Hypothalamus (tissue), 51 donors: ENCODE measurements around the gene PKM.
"Not testable (repeated sequence)": the region's sequence is repeated elsewhere in the genome, so short reads cannot be mapped to it uniquely, and the experiment has no call there.

ENCODE experiments used
- DNase-seq, 51 donors: peaks; one replicate each; lab custom pipeline; 2025; lab: John Stamatoyannopoulos, UW

The PKM gene

DNA sequence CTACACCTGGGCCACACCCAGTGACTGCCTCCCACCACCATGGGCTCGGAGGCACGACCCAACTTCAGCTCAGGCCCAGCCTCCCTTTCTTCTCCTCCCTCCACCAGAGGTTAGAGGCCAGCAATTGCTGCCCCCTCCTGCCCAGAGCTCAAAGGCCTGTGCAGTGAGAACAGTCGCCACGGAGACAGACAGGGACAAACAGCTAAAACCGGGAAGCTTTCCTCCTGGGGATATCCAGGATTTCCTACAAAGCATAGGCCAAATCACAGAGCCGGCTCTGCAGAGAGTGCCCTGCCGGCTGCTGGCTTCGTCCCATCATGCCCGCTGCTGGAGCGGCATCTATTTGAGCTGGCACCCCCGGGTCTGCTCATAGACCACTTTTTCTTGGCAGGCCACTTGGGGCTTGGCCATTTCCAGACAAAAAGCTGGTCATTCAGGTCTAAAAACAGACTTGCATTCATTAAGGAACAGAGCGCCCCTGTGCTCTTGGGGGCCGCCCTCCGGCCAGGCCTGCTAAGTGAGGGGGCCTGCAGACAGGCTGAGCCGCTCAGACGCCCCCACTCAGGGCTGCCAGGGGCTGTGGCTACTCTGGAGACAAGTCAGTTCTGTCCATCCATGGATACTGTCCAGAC is 50.9 kb downstream of the PKM start:
- peak in 45 of 51 donors; percentile 16 to 93 (median 75) for DNase-seq

DNA sequence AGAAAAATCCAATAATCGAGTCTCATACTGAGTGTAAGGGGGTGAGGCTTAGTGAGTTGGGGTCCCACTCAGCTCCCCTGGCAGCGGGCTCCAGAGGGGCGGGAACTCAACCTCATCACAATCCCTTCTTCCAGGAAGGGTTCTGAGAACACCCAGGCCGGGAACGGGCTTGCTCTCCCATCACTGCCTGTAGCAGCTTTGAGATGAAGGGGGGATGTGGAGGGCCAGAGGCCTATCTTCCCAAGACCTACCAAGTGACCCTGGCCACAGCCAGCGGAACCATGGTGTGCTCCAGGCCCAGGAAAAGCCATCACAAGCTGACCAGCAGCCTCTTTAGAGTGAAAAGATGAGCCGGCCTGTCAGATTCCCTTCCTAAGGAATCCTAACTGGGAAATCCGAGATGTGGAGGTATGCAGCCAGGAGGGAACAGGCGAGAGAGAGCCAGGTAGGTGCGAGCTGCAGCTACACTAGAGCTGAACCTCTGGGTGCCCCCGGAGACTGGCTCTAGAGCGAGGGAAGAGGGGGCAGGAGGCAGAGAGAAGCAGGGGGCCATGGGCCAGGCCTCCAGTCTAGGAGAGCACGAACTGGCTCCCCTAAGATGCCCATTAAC is 51.9 kb downstream of the PKM start:
- DNase-seq: no peak

DNA sequence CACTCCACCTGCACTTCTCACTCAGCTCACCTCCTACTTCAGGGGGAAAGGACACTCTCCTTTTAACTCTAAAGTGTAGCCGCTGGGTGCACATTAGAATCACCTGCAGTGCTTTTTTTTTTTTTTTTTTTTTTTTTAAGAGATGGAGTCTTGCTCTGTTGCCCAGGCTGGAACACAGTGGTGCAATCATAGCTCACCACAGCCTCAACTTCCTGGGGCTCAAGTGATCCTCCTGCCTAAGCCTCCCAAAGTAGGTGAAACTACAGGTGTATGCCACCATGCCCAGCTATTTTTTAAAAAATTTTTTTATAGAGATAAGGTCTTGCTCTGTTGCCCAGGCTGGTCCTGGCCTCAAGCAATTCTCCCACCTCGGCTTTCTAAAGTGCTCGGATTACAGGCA is 54.2 kb downstream of the PKM start:
- DNase-seq: no peak

DNA sequence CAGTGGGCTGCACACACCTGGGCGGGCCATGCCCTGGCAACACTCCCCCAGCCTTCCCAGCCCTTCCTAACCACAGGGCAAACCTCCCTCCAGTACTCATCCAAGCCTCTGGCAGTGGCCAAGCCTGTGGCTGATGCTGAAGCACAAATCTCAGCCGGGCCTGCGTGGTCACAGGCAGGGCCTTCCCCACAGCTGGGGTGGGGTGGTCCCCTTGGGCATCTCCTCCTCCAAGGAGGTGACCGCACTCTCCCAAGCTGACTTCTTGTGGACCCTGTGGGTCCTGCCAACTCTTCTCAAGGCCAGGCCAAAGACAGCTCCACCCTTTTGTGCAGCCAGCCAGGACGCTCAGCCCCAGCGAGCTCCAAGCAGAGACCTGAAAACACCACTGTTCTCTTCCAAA is 54.8 kb downstream of the PKM start:
- DNase-seq: peak in 16 of 51 donors; percentile 20 to 69 (median 46)

DNA sequence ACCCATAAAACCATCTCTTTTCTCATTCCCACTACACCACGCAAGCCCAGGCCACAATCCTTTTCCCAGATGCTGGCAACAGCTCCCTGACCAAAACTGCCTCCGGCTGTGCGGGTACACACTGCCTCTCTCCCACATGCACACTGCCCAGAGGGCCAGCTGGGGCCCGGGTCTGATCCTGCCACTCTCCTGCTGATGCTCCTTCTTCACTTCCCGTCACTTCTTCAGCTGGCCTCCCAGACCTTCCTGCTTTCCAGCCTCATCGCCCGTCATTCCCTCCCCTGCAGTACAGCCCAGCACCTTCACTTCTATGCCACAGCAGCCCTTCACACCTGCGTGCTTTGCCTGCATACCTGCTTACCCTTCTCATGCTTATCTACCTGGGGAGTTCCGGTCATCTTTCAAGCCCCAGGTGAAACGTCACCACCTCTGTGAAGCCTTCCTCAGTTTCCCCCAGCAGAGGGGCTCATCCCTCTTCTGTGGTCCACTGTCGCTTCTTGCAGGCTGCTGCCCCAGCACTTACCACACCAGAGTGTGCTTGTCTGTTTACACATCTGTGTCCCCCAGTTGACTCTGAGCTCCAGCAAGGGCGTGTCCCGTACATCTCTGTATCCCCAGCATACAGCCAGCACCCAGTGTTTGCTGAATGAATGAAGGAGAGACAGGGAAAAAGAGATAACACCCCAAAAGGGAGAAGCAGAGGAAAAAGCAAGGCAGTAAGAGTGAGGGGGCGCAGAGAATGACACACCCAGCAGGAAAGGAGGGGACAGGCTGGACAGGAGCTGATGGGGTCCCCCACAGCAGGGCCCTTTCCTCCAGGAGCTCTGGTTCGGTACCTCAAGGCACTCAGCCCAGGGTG is 55.6 kb downstream of the PKM start:
- DNase-seq: no peak

DNA sequence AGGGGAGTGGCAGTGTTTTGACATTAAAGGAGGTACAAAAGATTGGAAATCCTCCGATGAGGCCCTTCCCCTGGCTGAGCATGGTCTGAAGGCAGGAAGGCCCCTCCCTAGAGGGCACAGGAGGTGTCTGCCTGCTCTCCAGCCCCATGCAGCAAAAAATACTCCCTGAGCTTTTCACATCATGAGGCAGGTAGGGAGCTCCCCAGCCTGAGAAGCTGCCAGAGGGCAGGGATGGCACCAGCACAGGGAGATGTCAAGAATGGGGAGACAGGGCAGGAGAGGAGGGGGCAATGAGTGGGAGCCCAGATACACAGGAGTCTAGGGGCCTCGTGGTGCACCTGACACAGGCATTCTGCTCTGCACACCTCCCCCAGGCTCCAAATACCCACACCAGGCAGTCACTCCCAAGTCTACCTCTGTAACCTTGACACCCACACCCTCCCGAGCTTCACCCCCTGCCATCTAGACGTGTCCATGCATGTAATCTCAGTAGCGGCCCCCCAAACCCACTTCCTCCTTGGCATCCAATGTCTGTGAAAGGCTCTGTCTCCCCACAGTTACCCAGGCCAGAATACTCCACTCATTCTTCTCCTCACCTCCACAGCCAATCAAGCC is 56.3 kb downstream of the PKM start:
- no peak for DNase-seq

DNA sequence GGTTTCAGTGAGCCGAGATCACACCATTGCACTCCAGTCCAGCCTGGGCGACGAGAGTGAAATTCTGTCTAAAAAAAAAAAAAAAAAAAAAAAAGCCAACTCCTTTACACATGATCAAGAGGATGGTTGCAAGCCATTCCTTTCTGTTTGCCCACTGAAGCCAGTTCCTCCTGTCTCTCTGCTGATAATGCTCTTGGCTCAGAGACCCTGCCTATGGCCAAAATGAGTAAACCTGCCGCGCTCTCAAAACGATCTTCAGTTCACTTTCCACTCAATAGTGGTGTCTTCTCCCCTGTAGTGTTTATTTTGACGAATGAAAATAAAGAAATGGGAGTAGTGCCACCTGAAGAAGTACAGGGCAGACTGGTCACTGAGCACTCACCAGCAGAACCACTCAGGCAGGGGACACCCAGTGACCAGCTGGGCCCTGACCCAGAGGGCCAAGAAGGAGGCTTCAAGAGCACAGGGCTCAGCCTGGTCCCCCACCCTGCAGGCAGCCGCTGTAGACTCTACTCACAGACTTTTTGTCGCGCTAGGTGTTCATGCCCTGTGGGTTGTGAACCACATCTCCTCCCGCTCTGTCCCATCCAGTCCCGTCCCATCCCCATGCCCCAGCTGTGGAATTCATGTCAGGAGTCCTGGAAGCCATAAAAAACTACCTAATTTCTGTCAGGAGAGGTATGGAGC is 57.0 kb downstream of the PKM start:
- no peak for DNase-seq

DNA sequence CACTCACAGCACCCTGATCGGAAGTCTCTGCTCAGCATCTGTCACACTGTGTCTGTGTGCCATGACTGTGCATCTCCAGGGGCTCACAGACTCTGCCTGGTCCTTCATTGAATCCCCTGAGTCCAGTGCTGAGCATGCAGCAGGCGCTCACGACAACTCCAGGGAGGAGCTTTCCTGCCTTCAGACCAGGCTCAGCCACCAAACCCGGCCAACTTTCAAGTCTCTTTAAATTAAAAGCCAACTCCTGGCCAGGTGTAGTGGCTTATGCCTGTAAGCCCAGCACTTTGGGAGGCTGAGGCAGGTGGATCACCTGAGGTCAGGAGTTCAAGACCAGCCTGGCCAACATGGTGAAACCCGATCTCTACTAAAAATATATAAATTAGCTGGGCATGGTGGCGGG is 57.6 kb downstream of the PKM start:
- no peak for DNase-seq

DNA sequence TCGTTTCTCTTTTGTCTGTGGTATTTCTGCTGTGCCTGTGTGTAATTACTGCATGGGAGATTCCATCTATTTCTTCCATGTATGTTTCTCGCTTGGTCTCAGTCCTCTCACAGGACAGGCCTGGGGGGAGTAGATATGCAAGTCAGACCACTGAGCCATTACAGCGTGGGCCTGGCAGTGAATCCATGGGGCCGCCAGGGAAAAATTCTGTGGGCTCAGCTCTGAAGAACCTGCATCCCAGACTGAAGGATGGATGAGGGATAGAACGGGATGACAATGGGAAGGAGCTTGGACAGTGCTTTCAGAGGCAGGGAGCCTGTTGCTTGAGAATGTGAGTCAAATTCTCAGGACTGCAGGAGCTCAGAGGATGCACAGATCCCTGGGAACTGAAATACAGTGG is 58.2 kb downstream of the PKM start:
- DNase-seq: no peak

DNA sequence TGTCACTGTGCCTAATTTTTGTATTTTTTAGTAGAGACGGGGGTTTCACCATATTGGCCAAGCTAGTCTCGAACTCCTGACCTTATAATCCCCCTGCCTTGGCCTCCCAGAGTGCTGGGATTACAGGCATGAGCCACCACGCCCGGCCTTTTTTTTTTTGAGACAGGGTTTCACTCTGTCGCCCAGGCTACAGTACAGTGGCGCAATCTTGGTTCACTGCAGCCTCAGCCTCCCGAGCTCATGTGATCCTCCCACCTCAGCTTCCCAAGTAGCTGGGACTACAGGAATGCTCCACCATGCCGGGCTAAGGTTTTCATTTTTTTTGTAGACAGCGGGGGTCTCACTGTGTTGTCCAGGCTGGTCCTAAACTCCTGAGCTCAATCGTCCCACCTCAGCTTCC is 59.0 kb downstream of the PKM start:
- not testable (repeated sequence) for DNase-seq

DNA sequence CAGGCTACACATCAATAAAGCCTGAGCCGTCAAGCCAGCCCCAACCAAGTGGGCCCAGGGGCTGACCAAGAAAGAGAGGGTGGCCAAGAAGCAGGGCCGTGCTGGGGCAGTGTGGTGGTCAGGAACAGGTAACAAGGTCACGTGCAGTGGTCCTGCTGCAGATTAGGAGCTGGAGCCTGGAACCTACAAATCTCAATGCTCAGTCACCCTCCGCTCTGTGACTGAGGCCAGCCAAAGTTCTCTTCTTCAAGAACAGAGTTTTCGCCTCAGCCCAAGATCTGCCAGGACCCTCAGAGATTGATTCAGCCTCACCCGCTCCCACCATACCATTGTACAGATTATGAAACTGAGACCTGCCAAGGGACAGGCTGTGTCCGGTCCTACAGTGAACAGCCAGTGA is 60.3 kb downstream of the PKM start:
- no peak for DNase-seq

DNA sequence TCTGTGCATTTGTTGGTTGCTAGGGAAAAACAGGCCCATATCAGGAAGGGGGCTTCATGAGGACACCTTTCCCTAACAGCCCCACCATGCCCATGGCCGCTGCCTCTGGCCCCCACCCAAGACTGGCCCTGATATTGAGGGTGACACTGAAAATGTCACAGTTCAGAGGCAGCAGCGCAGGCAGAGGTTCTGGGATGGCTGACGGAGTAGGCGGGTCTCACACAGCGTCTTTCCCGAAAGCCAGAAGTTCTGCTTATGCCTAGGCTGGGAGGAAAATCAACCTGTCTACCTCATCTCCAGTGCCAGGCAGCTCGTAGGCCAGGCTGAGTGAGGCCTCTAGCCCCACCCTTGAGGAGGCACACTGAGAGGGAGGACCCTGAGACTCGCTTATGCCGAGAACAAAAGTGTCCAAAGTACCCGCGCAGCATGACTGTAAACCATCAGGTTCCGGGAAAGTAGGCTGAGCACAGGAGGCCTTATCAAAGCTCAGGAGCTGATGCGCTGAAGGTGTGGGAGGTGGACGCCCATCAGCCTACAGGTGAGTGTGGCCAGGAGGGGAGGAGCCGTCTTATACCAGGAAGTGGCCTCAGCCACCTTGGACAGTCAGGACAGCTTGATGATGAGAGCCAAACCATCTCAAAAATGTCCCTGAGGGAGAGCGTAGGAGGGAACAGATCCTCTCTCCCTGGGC is 60.9 kb downstream of the PKM start:
- no peak for DNase-seq

DNA sequence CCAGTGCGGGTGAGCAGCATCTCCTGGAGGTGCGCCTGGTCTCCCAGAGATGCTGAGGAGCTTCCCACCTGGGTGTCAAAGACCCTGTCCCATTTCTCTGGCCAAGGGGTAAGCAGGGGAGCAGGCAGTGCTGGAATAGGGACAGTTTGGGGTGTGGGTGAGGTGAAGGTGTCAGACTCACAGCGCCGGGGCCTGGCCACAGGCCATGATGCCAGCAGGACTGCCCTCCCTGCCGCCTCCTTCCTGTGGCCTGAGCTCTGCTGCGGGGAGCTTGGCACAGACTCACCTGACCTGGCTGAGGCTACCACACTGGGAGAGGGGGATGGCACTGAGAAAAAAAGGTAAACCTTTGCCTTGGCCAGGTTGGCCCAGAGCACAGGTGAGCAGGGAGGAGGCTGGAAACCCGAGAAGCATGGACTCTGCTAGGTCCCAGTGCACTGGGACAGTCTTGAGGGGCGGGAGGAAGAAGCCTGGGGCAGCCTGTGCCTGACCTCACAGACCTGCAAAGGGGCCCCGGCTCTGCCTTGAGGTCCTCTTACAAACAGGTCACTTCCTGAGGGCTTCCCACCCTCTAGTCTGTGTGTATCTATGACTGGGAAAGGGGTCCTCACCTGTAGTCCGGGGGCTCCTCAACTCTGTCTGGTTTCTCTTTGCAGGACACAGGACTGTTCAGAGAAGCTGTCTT is 61.6 kb downstream of the PKM start:
- no peak for DNase-seq

DNA sequence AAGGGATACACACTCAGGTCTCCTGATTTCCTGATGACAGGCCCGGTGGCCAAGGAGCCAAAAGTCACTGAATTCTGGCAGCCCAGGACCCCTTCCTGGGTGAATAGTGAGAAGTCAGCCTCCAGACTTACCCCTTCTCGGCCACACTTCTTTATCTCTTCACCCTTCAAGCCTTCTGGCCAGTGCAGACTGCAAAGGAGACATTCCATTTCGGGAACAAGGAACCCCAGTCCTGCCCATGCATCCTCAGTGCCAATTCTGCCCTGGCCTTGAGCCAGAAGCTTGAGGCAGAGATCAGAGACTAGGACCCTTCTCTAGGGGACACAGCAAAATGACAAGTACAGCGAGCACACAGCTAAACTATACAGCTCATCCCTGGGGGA is 62.2 kb downstream of the PKM start:
- DNase-seq: no peak

DNA sequence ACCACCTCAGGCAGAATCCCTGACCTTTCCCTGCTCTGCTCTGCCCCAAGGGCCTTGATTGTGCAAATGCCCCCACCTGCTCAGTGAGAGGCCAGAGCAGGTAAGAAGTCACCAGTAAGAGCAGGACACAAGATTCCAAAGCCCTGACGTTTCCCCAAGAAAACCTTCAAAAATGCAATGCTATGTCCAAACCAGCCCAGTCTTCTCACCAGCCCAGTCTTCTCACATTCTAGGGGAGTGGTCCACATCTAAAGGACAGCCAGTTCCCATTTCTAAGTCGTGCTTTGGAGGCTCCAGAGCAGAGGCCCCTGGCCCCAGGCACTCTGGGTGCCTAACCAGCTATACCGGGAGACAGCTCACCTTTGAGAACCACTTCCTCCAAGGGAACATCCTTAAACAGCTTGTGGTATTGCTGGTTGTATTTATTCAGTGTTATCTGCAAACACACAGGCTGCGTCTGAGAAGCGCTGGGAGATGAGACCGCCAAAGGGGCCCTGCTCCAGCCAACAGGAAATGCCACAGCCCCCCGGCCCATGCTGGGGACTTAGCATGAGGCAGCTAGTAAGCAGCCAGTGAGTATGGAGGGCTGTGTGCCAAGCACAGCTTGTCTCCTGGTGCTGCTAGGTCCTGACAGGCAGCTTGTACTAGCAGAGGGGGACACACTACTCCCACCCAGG is 62.7 kb downstream of the PKM start:
- no peak for DNase-seq

DNA sequence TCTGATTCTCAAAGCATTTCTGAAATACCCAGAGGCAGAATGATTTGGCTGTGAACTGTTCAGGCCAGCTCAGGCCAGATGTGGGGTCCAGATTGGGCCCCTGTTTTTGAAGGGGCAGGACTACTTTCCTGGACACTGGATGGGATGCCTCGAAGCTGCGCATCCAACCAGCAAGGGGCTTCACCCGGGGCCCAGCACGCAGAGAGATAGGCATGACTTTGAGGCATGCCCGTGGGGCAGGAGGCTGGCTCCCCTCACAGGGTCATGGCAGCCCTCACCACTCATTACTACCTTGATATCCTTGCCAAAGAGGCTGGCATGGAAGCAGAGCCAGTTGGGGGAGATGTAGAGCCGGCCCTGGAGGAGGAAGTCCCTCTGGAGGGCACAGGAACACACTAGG is 63.5 kb downstream of the PKM start:
- DNase-seq: no peak

DNA sequence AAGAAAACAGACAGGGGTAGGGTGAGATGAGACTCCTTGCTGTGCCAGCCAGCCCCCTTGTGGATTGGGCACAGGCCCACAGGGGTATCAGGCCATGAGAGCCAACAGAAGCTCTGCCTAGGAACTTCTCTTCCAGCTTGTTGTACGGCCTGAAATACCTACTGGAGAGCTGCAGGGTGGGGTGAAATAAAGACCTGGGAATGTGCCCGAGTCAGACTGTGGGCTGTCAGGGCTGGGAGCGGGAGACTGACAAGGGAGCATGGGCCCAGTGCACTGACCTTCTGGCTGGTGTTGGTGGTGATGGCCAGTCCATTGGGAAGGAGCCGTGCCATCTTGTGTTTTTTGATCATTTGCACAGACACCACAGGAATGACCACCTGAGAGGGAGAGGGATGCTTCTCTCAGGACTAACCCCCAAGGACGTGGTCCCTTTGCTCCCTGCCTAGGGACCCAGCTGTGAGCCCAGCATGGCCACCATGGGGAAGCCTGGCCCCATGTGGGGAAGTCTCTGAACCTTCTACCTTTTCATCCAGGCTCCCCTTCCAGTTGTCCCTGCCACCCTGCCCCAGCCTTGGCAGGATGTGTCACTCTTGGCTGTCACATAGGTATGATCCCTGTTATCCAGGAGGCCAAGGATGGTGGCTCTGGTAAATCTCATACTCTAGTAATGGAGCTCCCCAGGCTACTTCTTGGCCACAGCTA is 64.1 kb downstream of the PKM start:
- DNase-seq: no peak

DNA sequence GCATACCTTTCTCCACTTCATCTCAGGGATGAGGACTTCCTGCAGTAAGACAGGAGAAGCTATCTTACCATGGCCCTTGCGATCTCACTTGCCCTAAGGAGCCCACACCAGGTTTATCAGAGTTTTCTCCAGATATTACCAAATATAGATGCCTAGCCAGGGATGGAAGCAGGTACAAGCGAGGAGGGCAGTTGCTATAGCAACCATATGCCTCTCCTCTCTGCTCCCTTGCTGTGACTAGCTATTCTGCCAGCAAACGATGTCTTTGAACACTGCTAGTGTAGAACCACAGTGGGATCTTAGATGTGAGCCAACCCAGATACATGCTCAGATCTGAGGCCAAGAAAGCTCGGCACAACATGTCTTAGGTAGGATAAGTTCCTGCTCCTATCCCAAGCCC is 67.3 kb downstream of the PKM start:
- peak in 1 of 51 donors; percentile 61 for DNase-seq

DNA sequence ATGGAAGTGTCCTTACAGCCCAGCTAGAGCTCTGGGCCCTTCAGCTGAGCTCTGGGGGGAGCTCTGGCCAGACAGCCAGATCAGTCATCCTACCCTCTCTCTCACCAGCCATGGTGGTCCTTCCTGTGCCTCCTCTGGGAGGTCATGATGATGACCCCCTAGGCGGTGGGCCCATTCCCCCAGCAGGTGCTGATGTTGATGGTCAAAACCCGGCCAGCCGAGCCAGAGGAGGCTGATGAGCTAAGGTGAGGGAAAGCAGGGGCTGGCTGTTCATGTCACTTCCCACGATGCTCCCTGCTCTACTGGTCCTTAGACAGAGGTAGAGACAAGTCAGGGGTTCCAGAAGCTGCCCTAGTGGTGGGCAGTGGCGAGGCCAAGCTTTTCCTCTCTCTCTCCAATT is 68.4 kb downstream of the PKM start:
- no peak for DNase-seq
